GM21423 (cell line): ENCODE results near the gene INPPL1.

ENCODE experiments used
- ATAC-seq: cut with Tn5 transposase; IDR thresholded peaks from one replicate; pipeline ENCODE4 v1.9.1; 2021; ENCODE audit warnings: mild to moderate bottlenecking, moderate library complexity; ENCODE audit not compliant: unreplicated experiment

INPPL1 gene

GRCh38 chr11:72274435-72274834, 49.9 kb downstream of the INPPL1 start:
- no peak for ATAC-seq

GRCh38 chr11:72278905-72279304, 54.3 kb downstream of the INPPL1 start:
- ATAC-seq, result no peak

- no peak for ATAC-seq
These were observed 55.5 kb downstream of the INPPL1 start for GRCh38 chr11:72280037-72280436.

GRCh38 chr11:72280726-72281315, 56.3 kb downstream of the INPPL1 start:
- no peak for ATAC-seq

GRCh38 chr11:72283947-72284346, 59.4 kb downstream of the INPPL1 start:
- ATAC-seq, result no peak

- ATAC-seq, result no peak
These were observed 62.7 kb downstream of the INPPL1 start for GRCh38 chr11:72287293-72287692.
